CD4-positive, alpha-beta T cell treated with Interleukin-6 at 100 ng/mL for 8 hours (primary cell): ENCODE measurements around the gene MAST4.

ENCODE experiments used
- DNase-seq: peaks from one replicate; pipeline ENCODE4 v3.0.0-alpha.2; 2020; ENCODE audit warnings: mixed read lengths, low spot score

MAST4 gene

DNA sequence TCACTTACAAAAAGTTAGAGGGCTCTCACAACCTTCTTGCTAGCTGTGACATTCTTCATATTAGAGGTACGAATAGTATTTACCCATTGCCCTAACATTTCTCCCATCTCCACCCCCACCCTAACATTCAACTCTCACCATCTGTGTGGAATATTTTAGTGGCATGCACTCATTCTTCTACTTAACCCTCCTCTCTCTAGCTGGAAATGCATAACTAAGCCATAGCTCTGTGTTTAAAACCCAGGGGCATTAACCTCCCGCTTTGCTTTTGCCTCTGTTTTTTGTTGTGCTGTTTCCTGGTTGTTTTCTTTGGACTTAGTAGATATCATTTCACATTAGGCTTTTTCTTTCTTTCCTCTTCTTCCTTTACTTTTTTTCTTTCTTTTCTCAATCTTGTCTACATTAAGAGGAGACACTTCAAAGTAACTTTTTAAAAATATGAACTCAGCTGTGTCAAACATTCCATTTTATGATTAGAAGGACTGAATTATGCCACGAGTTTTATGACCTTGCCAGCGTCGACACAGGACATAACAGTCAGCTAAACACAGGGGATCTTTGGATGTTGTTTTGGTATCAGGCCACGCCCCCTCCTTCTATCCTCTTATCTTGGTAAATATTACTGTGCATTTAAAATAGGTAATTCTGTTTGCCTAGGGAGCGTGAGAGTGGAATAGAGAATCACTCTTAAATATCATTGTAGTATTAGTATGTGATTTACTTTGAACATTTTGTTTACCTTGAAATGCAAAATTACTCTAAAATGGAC lies 364.4 kb downstream of the MAST4 start:
- no peak for DNase-seq

DNA sequence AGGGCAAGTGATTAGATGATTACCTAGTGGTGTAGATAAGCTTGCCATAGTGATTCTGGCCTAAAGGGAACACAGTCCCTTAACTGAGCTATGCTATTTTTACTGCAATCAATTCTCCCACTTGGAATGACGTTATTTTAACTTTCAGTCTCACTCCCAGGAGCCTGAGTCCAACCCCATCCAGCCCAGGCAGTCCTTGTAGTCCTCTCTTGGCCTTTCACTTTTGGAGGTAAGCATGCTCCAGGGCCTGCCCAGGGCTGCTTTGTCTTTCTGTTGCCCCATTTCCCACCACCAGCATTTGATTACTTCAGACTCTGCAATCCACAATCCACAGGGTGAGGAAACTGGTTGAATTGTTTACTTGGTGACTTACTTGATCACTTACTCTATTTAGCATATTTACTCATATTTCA lies 367.4 kb downstream of the MAST4 start:
- no peak for DNase-seq

- no peak for DNase-seq
Observed at GRCh38 chr5:66966439-66966838, 370.2 kb downstream of the MAST4 start.

GRCh38 chr5:66967102-66967501 lies 370.9 kb downstream of the MAST4 start:
- no peak for DNase-seq

- no peak for DNase-seq
Observed at GRCh38 chr5:66967826-66968262, 371.7 kb downstream of the MAST4 start.

DNA sequence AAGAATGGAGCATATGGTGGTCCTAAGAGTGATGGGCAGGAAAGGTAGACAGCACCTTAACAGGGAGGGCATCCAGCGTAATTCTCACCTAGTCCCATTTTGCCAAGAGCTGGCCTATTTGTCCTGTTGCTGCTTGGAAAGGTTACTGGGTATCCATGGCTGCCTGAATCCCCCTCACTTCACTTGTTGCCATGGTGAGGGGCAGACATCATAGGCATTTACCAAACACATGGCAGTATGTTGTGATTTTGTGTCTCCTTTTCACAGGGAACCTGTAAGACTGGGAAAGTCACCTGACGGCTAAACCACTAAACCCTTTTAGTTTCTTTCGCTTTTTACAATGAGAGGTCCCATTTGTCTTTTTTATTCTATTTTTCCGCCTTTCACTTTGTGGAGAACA lies 373.3 kb downstream of the MAST4 start:
- DNase-seq = no peak

GRCh38 chr5:66969963-66970362 lies 373.8 kb downstream of the MAST4 start:
- no peak for DNase-seq

DNA sequence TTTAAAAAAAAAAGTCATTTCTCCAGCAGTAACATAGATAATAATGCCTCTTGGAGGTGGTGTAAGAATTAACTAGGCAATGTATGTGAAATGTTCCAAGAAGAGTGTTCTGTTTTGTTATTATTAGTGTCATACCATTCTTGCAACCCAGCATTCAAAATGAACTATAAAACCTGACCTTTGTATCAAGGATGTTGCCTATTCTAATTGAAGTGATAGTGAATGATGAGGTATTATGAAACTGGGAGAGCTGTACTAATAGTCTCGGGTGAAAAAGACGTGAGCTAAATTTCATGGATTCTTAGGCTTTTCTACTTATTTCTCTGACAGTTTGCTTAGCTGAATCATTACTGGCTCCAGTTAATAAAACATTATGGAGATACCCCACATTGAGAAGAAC lies 375.8 kb downstream of the MAST4 start:
- DNase-seq = no peak

GRCh38 chr5:66974256-66974655 lies 378.1 kb downstream of the MAST4 start:
- DNase-seq = no peak

GRCh38 chr5:66976108-66976507 lies 379.9 kb downstream of the MAST4 start:
- DNase-seq = no peak

DNA sequence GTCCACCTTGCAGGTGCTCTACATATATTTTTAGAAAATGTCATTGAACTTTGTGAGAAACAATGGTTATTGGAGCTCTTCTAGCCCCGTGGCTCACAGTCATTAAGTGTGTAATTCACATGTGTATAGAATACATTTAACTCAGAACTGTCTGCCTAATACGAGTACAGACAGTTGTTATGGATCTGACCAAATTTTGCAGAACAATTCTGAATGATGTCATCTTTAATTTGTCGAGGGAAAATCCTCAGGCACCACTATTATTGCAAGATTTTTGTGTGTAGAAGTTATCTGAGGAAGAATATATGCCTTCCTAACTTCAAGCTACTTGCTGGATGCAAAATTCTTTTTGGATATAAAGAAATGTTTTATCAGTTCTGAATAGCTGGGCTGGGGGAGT lies 383.5 kb downstream of the MAST4 start:
- DNase-seq = no peak

DNA sequence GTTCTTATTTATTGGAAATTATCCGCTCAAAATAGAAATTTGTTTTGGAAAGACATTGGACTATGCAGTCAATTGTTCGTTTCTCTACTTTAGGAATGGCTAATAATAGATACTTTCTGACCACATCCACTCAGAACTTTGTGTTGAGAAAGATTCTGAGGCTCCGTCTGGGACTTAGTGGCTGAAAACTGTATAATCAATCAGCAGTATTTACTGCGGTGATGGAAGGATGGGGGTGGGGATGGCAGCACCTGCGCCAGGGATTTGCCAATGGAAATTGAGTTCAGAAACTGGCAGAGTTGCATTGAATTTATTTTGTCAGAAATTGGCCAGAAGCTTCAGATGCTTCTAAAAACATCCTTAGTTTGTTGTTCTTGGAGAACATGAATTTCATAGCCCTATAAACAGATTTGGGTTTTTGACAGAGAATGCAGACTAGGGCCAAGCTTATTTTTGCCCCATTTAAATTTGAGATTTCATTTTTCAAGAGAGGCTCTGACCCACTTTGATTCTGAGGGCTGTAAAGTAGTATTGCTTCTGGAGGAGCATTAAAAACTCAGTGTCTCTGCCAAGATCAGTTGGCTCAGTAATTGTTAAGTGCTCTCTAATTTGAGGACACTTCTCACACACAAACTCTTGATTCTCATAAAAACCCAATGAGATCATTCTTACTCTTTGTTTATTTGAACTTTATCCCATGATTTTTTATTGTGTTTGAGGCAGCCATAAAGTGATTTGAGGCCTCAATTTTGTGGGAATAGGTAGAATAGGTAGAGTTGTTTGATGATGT lies 385.3 kb downstream of the MAST4 start:
- no peak for DNase-seq

DNA sequence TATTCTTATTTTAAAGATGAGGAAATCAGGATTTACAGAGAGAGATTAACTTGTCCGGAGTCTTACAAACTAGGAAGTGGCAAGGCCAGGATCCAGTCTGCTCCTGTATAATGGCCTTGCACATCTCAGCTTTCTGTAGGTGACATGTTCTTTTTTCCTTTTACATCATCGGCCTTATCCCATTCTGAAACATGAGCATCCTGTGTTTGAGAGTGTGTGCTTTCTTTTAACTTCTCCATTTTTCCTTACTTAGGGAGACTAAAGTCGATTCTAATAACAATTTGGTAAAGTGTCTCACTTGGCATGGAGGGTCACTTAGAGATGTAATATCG lies 385.8 kb downstream of the MAST4 start:
- no peak for DNase-seq

DNA sequence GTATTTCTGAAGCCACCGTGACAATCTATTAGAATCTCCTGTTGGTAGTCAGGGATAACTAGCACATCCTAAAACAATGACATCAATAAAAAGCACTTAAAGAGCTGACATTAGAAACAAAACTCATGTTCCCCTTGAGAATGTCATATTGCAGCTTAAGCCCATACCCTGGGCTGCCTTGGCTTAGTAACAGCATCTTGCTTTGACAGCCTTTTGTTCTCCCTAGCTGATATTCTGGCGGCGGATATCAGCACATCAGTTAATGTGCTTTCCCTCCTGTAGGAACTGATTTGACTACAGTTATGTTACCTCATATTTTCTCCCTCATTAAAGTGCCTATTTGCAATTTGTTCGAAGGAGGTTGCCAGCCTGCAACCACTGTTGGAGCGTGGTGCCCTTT lies 386.3 kb downstream of the MAST4 start:
- no peak for DNase-seq

- no peak for DNase-seq
Observed at GRCh38 chr5:66985417-66985816, 389.2 kb downstream of the MAST4 start.

DNA sequence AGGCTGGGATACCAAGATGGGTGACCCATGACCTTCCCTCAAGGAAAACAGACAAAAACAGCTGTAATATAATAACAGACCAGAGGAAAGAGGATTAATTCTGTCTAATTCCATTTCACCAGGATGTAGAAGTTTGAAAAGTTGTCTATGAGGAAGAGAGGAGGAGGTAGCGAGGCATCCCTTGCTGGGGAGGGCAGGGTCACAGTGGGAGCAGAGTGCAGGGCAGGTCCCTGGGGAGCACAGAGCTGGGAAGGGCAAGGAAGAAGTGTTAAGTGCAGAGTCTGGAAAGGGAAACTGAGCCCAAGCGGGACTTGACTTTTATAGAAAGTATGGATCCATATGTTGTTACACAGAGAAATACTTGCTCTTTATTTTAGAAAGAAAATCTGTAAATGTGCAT lies 389.8 kb downstream of the MAST4 start:
- DNase-seq = no peak

DNA sequence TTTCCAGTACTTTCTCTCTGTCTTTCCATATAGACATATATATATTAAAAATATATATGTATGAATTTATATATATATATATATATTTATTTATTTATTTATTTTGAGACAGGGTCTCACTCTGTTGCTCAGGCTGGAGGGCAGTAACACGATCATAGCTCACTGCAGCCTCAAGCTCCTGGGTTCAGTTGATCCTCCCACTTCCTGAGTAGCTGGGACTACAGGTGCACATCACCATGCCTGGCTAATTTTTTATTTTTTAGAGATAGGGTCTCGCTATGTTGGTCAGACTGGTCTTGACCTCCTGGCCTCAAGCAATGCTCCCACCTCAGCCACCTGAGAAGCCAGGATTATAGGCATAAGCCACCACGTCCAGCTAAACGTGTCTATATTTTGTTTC lies 390.3 kb downstream of the MAST4 start:
- no peak for DNase-seq

- no peak for DNase-seq
Observed at GRCh38 chr5:66987126-66987525, 390.9 kb downstream of the MAST4 start.

DNA sequence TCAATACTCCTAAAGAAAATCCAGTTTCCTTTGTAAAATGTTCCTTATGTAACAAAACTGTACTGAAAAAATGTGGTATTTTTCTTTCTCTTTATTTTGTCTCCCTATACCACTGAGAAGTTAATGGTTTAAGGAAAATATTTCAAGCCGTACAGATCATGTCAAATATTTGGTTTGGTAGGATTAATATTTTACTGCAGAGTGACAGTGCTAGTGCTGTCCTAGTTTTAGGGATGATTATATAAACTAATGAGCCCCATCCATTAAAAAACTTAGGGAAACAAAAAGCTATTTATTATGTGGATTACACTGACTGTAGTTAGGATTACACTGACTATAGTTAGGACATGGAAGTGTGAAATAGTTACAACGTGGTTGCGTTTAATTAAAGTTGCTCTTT lies 391.3 kb downstream of the MAST4 start:
- no peak for DNase-seq

DNA sequence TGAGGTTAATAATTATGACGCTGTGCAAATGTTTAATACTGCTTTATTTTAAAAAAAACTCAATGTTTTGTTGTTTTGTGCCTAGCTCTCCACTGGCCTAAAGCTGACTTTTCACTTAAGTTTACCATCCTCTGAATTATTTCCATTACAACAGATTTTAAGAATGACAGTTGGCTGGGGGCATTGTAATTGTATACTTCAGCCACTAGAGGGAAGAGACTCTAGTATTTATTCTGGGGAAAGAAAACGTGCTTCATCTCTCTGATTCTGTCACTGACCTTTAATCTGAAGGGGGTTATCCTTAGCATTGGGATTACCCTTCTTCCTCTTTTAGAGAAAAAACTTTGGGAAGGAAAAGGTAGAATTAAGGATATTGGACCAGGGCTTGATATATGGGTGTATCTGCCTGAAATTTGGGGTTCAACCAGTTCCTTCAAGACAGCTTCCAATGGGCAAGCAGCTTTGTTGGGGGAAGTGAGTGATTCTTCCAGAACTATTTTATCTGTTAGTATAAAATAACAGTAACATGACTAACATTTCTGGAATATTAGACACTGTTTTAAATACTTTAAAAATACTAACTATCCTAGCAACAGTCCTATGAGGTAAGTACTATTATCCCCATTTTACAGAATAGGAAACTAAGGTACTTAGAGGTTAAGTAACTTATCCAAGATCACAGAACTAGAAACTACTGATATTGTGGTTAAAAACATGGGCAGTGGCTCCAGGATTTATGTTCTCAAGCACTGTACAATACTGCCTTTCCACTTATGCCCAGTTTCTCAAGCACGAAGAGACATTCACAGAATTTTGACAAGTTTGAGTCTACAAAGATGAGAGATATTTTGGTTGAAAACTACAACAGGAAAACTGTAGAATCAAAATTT lies 392.0 kb downstream of the MAST4 start:
- DNase-seq = peak; percentile 18

DNA sequence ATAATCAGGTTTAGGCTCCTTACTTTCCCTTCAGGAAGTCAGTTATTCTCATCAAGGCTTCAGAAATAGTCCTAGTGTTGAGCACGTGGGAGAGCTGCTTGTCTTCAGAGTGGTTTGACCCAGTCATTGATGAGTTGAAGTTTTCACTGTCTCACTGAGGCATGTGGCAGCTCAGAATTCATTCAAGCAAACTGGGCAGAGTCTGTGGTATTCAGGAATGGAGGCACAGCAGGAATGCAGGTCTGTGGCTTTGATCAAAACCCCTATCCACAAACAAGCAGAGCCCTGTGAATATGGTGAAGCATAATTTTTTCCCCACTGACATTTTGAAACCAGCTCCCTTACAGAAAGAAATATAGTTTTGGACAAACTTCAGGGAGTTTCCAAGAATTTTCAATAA lies 393.1 kb downstream of the MAST4 start:
- no peak for DNase-seq

- DNase-seq = no peak
Observed at GRCh38 chr5:66989781-66990180, 393.6 kb downstream of the MAST4 start.

- DNase-seq = no peak
Observed at GRCh38 chr5:66991746-66992145, 395.6 kb downstream of the MAST4 start.
